ENCODE data around the gene RAB26.

Gene RAB26

DNA sequence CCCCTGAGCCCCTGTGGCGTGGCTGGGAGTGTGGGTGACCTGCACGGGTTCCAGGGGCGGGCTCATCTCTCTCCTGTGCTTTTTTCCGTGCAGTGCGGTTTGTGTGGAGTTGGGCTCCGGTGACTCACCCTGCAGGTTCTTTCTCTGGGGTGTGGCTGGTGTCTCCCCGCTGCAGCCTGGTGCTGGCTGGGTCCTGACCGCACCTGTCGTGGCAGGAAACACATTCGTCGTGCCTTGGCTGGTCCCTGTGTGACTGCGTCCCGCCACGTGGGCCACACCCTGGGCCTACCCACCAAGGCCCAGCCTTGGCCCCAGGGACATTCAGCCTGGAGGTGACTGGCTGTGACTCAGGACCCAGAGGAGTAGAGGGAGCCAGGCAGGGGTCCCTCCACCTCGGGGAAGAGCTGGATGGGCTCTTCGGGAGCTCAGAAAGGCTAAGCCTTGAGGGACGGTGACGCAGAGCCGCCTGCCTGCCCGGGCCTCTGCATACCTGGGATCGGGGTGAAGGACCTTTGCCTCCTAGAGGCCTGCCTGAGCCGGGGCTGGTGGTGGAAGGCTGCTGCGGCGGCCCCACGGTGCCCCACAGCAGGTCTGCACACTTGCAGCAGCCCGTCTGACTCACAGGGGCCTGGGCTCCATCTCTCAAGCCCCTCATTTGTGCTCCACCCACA, 14.9 kb downstream of the RAB26 start:
- no peak for DNase-seq

GRCh38 chr16:2165861-2166260, 17.4 kb downstream of the RAB26 start:
- DNase-seq, result no peak

DNA sequence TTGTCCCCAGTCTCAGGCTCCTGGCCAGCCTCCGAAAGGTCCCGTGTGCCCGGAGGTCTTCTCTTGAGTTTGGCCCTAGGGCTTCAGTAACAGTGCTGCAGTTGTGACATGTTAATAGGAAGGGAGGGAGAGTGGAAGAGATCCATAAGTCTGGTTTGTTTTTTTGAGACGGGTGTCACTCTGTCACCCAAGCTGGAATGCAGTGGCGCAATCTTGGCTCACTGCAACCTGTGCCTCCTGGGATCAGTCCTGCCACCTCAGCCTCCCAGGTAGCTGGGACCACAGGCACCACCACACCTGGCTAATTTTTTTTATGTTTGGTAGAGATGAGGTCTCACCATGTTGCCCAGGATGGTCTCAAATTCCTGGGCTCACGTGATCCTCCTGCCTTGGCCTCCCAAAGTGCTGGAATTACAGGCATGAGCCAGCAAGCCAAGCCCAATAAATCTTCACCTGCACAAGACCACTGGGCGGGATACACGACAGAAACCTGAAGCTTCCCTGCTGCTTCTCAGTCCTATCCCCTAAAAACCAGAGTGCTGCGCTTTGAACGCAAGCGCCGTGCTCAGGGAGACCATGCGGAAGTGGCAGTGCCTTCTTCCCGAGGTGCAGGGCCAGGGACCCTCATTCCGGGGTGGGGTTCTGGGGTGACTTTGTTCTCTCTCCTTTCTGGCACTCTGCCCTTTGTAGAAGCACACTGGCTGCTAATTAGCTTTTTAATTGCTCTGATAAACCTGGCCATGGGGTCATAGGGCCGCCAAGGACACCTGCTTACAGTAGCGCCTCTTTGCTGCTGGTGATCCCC, 18.0 kb downstream of the RAB26 start:
- DNase-seq, result no peak

GRCh38 chr16:2167068-2167638, 18.7 kb downstream of the RAB26 start:
- no peak for DNase-seq

DNA sequence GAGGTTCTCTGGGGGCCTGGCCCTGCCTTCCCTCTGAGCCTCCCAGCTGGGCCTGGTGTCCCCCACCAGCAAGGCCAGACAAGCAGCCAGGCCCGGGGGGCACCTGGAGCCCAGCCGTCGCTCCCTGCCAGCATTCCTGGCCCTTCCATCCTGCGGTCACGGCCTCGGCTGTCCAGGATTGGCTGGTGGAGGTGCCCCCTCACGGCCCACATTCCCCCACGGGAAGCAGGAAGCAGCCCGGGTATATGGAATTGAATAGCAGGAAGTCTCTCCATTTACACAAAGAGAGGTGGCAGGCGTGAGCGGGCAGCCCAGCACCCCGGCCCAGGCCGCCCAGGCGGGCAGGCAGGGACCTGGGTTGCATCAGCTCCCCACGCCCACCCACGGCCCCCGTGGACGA, 21.7 kb downstream of the RAB26 start:
- no peak for DNase-seq

- DNase-seq, result no peak
These were observed 22.4 kb downstream of the RAB26 start for GRCh38 chr16:2170587-2171435.

DNA sequence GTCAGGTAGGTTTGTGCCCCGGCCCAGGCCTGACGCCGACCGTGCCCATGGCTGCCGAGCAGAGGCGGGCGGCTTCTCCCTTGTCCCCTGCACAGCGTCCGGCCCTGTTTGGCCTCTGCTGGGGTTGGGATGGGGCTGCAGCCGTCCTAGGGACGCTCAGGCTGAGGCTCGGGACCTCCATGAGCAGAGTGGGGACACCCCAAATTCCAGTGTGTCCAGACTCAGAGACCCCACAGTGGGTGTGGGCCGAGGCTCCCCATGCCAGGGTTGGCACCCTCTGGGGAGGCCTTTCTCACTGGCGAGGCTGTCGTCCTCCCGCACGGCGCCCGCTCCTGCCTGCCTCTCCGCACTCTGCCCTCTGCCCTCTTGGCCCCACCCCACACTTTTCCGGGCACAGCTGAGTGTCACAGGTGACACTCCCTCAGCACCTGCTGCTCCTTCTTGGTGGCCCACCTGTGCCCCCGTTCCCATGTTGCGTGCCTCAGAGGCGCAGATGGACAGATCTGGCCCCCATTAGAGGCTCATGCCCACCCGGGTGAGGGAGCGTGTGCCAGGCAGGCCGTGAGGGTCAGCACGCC, 23.3 kb downstream of the RAB26 start:
- DNase-seq, result no peak

DNA sequence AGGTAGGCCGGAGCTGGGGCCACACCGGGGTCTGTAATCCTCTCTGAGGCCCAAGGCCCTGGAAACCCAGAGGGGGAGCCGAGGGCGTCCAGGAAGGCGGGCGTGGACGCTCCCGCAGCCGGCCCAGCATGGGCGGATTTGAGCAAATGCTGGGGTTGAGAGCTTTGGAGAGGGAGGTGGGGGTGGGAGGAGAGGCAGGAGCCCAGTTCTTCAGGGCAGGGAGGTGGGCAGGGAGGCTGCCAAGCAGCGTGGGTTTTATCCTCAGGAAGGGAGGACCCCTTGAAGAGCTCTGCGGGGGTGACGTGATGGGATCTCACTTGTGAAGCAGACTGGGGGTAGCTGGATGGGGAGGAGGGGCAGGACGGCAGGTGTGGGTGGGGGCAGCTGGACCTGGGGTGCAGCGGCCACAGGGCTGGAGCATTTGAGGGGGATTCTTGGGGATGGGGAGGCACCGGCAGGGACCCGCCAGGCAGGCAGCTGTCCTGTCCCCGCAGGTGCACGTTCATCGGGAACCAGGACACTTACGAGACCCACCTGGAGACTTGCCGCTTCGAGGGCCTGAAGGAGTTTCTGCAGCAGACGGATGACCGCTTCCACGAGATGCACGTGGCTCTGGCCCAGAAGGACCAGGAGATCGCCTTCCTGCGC, 24.4 kb downstream of the RAB26 start:
- no peak for DNase-seq

DNA sequence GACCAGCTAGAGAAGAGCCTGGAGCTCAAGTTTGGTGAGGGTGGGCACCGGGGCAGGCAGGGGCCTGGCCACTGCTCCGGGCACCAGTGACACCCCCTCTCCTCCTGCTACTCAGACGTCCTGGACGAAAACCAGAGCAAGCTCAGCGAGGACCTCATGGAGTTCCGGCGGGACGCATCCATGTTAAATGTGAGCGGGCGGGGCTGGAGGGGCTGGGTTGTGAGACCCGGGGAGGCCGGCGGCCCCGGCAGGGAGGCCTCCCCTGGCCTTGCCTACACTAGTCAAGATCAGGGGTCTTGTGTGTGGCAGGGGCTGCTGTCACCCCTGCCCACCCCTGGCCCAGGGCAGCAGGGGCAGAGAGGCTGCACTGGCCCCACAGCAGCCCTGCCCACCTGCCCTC, 24.9 kb downstream of the RAB26 start:
- no peak for DNase-seq

GRCh38 chr16:2173916-2174315, 25.5 kb downstream of the RAB26 start:
- DNase-seq, result no peak

DNA sequence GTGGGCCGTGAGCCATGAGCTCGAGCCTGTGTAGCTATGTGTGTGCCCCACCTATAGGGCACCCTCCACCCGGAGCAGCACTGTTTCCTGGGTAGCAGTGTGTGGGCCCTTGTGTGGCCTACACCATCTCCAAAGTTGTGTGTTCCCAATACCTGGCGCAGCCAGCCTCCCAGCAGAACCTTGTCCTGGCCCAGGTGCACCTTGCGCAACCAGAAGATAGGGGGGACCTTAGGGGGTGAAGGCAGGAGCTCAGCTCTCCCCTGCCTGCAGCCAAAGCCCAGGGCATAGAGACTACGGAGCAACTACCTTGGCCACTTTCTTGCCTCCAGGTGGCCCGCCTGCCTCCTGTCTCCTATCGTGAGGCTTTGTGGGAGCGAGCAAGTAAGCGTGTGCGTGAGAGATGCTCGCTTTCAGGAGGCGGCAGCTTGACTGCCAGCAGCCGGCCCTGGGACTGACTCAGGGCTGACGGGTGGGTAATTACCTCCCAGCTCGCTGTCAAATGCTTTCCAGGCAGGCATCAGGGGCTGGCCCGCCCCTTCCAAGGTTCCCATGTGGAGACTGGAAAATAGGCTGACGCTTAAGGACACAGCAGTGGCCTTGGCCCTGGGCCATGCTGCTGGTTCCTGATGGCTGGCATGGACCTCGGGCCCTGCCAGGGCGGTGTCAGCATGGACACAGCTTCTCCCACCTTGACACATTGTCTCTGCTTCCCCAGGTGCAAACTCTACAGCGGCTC, 26.1 kb downstream of the RAB26 start:
- no peak for DNase-seq

DNA sequence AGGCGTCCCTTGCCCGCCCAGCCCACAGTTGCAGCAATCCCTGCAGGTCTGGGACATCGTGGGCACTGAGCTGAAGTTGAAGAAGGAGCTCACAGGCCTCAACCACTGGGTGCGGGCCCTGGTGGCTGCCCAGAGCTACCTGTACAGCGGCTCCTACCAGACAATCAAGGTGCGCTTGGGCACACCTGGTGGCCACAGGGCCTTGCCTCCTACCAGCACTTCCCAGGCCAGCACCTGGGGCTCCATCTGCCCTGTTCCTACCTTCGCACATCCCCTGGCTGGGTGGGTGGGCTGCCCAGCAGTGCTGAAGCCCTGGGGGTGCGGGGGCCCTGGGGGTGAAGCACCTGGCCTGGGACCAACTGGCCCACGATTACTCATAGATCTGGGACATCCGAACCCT, 27.0 kb downstream of the RAB26 start:
- no peak for DNase-seq

GRCh38 chr16:2176047-2176446, 27.6 kb downstream of the RAB26 start:
- no peak for DNase-seq

DNA sequence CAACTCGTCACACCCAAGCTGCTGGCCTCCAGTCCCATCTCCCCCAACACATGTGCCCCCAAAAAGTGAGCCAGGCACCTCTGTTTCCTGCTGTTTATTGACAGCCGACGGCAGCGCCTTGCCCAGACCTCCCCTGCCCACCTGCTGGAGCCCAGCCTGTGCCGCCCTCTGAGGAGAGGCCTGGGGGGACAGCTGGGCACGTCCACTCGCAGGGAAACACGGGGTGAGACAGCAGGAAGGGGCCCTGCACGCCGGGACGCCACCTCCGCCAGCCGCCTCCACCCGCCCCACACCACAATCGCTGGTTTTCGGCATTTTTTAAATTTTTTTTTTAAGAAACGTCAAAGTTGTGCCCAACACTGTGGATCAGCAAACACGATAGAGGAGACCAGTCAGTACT, 28.7 kb downstream of the RAB26 start:
- DNase-seq, result no peak

DNA sequence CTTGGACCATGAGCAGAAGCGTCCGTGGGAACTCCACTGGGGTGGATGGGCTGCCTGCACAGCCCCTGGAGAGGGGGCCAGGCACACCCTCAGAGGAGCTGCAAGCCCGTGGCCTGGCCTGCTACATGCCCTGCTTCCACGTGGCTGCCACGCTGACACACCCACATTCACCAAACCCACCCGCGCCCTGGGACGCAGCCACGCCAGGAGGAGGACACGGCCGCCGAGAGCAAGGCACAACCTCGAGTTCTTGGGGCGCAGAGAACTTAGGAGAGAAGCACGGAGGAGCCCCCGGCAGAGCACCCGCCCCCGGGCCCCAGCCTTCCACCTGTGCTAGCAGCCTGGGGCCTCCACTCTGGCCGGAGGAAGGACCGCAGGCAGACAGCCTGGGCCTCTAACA, 29.1 kb downstream of the RAB26 start:
- no peak for DNase-seq

GRCh38 chr16:2178321-2179106, 30.1 kb downstream of the RAB26 start:
- DNase-seq, result peak; percentile 15

GRCh38 chr16:2179107-2179501, 30.7 kb downstream of the RAB26 start:
- DNase-seq, result no peak

DNA sequence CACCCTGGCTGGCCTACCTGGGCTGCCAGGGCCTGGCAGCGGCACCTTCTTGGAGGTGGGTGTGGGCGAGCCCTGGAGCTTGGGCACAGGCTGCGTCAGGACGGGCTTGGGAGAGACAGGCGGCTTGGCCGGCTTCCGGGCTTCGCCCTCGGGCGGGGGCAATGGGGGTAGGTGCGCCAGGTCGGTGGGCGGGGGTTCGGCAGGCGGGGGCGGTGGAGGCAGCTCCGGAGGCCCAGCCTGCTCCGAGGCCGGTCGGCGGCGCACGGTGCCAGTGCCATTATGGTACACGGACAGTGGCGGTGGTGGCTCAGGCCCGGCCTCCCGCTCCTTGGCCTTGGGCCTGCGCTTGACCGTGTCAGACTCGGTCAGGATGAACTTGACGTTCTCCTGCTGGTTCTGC, 31.2 kb downstream of the RAB26 start:
- DNase-seq, result no peak

DNA sequence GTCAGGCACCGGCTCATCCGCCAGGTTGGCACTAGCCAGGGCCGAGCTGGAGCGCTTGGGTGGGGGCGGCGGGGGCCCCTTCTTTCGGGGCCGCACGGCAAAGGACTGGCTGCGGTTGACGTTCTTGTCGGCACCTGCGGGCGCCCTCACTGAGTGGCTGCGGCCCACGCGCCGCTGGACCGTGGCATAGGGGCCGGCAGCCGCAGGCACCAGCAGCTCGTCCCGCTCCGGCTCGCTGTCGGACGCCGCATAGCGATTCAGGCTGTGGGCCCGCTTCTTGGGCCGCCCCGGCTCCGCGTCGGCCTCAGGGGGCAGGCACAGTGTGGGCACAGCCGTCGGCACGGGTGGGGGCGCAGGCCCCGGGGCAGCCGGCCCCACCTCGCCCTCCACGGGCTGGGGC, 32.0 kb downstream of the RAB26 start:
- DNase-seq, result no peak

- DNase-seq, result no peak
These were observed 32.8 kb downstream of the RAB26 start for GRCh38 chr16:2180962-2181923.
